Measurements from ENCODE around the gene VPS8. TPM values are rescaled to one million over a fixed set of nuclear protein-coding genes. Genes with fewer than 3 reads are reported as not detected.

VPS8 gene
- total and polyA plus RNA-seq, 2 of the 8 experiments (the other 6 are each of a cell fraction or from before 2014, with no cell fraction given): 13.0 to 41.0 TPM

DNA sequence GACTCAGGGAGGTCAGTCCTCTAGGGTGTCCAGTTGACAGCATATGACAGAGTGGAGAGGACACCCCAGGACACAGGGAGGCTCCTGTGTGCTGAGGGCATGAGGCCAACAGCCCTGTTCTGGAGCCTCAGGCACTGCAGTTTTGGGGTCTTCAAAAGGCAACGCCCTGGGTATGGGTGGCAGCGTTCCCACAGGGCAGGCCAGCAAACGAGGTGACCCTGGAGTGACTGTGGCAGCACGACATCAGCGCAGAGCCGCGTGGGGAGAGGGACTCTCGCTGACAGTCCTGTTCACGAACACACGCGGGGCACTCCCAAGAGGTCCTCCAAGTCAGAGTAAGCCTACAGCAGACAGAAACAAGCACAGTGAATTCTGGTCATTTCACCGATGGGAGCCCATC is 41.4 kb upstream of the VPS8 start:
- Histone ChIP-seq H2BK20ac (ENCODE audit: low read length) (no peak overlapping the region), H3K79me1 (ENCODE audit: low read depth, low read length) (no peaks in the 10 kb centered on the region), H3K36me3 (ENCODE audit: control insufficient read depth in 2 of 4, insufficient read depth in 4 of 4, low read length in 3 of 4) (no peaks in the 10 kb centered on the region), H3K79me2 (ENCODE audit: control insufficient read depth in 1 of 2, insufficient read depth in 2 of 2, low read length in 2 of 2) (no peaks in the 10 kb centered on the region), H3K23me2 (ENCODE audit: low read depth, low read length) (0 out of 2 replicates have a peak, but pooled peaks cover 3% of the 10 kb centered on the region), H2BK120ac (replicated peaks; ENCODE audit: low read depth, low read length) (no peak overlapping the region), H3K14ac (ENCODE audit: insufficient read length) (no peak overlapping the region), H3K9me3 (ENCODE audit: insufficient read depth in 2 of 2, low read depth in 1 of 2, low read length in 1 of 2) (no peaks in the 10 kb centered on the region), H2AFZ (ENCODE audit: low read length) (no peak overlapping the region), H4K20me1 (replicated peaks in 1 of 2; ENCODE audit: control insufficient read depth in 1 of 2, insufficient read depth in 2 of 2, low read length in 2 of 2) (no peaks in the 10 kb centered on the region), H3K4me2 (ENCODE audit: insufficient read depth in 1 of 2, low read depth in 2 of 2, low read length in 2 of 2) (no peak overlapping the region), H2AK5ac (ENCODE audit: low read depth, low read length) (no peak overlapping the region), H3K9ac (replicated peaks in 1 of 4; ENCODE audit: extremely low read depth in 1 of 4, low read depth in 3 of 4, low read length in 3 of 4) (no peak overlapping the region), H3K27ac (ENCODE audit: low read depth, low read length) (no peak overlapping the region), H3K4me1 (replicated peaks in 1 of 4; ENCODE audit: control insufficient read depth in 3 of 4, insufficient read depth in 4 of 4, low read length in 3 of 4) (peaks cover 3 to 8% (median 4%) of the 10 kb centered on the region in 4 experiments; a peak in 4 of 7 replicates), H3K4ac (replicated peaks; ENCODE audit: insufficient read length, low read depth, low read length) (no peak overlapping the region), H3K18ac (ENCODE audit: extremely low read depth, low read length) (no peak overlapping the region), H2BK5ac (ENCODE audit: low read depth, low read length) (no peak overlapping the region), H2BK12ac (ENCODE audit: low read depth, low read length) (no peak overlapping the region), H4K91ac (replicated peaks; ENCODE audit: insufficient read length, low read length) (peak overlapping the region; percentile 7), H3K4me3 (ENCODE audit: extremely low read depth in 1 of 4, insufficient read depth in 2 of 4, low read depth in 3 of 4, low read length in 4 of 4) (no peak overlapping the region), H4K8ac (ENCODE audit: extremely low read depth, insufficient read depth, low read length) (no peak overlapping the region), H4K5ac (ENCODE audit: insufficient read length, low read depth, low read length) (no peak overlapping the region), H3K23ac (ENCODE audit: insufficient read length) (no peak overlapping the region), H3K56ac (replicated peaks; ENCODE audit: insufficient read length, low read depth, low read length) (no peak overlapping the region), H2BK15ac (ENCODE audit: low read length) (no peak overlapping the region), H3K27me3 (replicated peaks in 1 of 4; ENCODE audit: control insufficient read depth in 3 of 4, extremely low read depth in 1 of 4, insufficient read depth in 3 of 4, low read length in 3 of 4) (peaks cover 0 to 2% (median 0%) of the 10 kb centered on the region in 4 experiments; a peak in 2 of 7 replicates)
- FAIRE-seq: no peak
- 90% methylated on average over 12 of the region's 12 CpGs; no CpG with 5 or more reads in 1 of the 2 experiments for WGBS, 2 experiments (ENCODE audit: extremely low coverage in 1 of 2, insufficient coverage in 1 of 2, insufficient read length in 1 of 2, insufficient replicate concordance in 2 of 2, low coverage in 1 of 2, low lambda C conversion rate in 2 of 2, missing lambda C conversion rate in 1 of 2)
- no peak for TF ChIP-seq ASH2L (IDR thresholded peaks at IDR 0.05; ENCODE audit: low read length)
- TF ChIP-seq TCF12 (IDR thresholded peaks at IDR 0.05; ENCODE audit: low read depth, low read length): no peak
- TF ChIP-seq TEAD4 (IDR thresholded peaks at IDR 0.05; ENCODE audit: low read depth, low read length): no peak
- TF ChIP-seq TBP (IDR thresholded peaks at IDR 0.05; ENCODE audit: low read depth, low read length): no peak
- no peak for TF ChIP-seq CBX8 (IDR thresholded peaks at IDR 0.05; ENCODE audit: borderline replicate concordance, low read depth, low read length)
- no peak for TF ChIP-seq KDM4A (IDR thresholded peaks at IDR 0.05; ENCODE audit: low read depth, low read length, severe bottlenecking)
- TF ChIP-seq TAF1 (IDR thresholded peaks at IDR 0.05; ENCODE audit: low read depth, low read length): no peak
- no peak for TF ChIP-seq POLR2AphosphoS5 (IDR thresholded peaks at IDR 0.05; ENCODE audit: low read depth, low read length)
- TF ChIP-seq, protein P1, sequence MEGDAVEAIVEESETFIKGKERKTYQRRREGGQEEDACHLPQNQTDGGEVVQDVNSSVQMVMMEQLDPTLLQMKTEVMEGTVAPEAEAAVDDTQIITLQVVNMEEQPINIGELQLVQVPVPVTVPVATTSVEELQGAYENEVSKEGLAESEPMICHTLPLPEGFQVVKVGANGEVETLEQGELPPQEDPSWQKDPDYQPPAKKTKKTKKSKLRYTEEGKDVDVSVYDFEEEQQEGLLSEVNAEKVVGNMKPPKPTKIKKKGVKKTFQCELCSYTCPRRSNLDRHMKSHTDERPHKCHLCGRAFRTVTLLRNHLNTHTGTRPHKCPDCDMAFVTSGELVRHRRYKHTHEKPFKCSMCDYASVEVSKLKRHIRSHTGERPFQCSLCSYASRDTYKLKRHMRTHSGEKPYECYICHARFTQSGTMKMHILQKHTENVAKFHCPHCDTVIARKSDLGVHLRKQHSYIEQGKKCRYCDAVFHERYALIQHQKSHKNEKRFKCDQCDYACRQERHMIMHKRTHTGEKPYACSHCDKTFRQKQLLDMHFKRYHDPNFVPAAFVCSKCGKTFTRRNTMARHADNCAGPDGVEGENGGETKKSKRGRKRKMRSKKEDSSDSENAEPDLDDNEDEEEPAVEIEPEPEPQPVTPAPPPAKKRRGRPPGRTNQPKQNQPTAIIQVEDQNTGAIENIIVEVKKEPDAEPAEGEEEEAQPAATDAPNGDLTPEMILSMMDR (IDR thresholded peaks at IDR 0.05; ENCODE audit: control extremely low read depth in 1 of 3, insufficient read depth in 1 of 3, low read depth in 1 of 3, low read length in 3 of 3): no peak
- no peak for TF ChIP-seq BRCA1 (IDR thresholded peaks at IDR 0.05; ENCODE audit: low read depth, low read length)
- no peak for TF ChIP-seq SIN3A (conservative IDR thresholded peaks at IDR 0.05 in 1 of 2, IDR thresholded peaks at IDR 0.05 in 1 of 2; ENCODE audit: low read depth in 1 of 2, low read length in 2 of 2)
- no peak for TF ChIP-seq RBBP5 (IDR thresholded peaks at IDR 0.05; ENCODE audit: borderline replicate concordance, low read depth, low read length)
- TF ChIP-seq CHD1 (IDR thresholded peaks at IDR 0.05; ENCODE audit: low read depth, low read length): no peak
- DNase-seq (ENCODE audit: low read depth in 1 of 2, low spot score in 2 of 2): no peak
- ChIA-PET CTCF (ENCODE audit: partially characterized antibody) (interaction anchor here (1.2 to 1.4 kb wide), 2 partner anchors 20 to 53 kb away, joined by 3 to 4 read pairs; no protein-coding TSS in a partner anchor), POLR2A (ENCODE audit: partially characterized antibody) (no interaction called here)
